HG03025 (cell line): ENCODE data around the gene TMPRSS15.
"Not testable (repeated sequence)": the region's sequence is repeated elsewhere in the genome, so short reads cannot be mapped to it uniquely, and the experiment has no call there.

Experiments used
- ATAC-seq: cut with Tn5 transposase; IDR thresholded peaks from one replicate; pipeline ENCODE4 v1.9.1; 2021; ENCODE audit warnings: mild to moderate bottlenecking, moderate library complexity; ENCODE audit not compliant: unreplicated experiment, low FRiP score

Gene TMPRSS15

GRCh38 chr21:18403735-18404450 is at the start of gene TMPRSS15:
Gene TMPRSS15 (minus strand): TSS chr21:18403785. CDS start chr21:18403622, 163 bp downstream.
- no peak for ATAC-seq

DNA sequence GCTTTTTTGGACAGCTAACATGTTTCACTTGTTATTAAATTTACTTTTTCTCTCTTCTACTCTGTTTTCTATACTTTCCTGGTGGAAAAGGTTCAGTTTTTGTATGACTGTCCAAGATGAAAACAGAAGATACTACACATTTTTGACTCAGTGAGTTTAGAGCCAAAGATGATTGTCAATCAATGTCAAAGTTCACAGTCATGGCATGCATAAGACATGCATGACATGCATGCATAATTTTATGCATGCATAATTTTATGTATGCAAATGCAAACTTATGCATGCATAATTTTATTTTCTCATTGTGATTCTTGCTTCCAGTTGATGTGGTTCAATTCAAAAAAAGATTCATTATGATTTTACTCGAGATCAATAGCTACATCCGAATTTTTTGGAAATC is 48.1 kb upstream of the TMPRSS15 start:
- ATAC-seq = no peak

GRCh38 chr21:18449605-18450550 is 46.3 kb upstream of the TMPRSS15 start:
- ATAC-seq = no peak

GRCh38 chr21:18443701-18444100 is 40.1 kb upstream of the TMPRSS15 start:
- no peak for ATAC-seq

- ATAC-seq = no peak
These were observed 39.5 kb upstream of the TMPRSS15 start for GRCh38 chr21:18443085-18443484.

GRCh38 chr21:18430341-18430740 is 26.8 kb upstream of the TMPRSS15 start:
- no peak for ATAC-seq

- ATAC-seq = no peak
These were observed 20.7 kb upstream of the TMPRSS15 start for GRCh38 chr21:18424276-18424675.

GRCh38 chr21:18417141-18417790 is 13.7 kb upstream of the TMPRSS15 start:
- no peak for ATAC-seq

DNA sequence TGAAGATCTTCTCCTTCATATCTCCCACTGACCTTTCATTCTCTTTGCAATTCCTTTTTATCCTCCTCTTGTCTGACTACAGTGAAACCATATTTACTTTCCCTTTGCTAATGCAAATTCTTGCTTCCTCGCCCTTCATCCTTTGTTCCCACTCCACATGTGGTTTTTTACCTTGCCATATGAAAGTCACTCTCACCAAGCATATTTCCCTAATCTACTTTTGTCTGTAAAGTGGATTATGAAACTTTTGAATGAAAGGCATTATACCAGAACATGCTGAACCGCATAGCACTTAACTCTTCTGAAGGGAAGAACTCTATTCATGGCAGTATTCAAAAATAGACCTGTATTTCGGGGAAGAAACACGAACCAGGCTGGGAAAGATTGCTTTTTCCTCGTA is 8.0 kb upstream of the TMPRSS15 start:
- ATAC-seq = no peak

DNA sequence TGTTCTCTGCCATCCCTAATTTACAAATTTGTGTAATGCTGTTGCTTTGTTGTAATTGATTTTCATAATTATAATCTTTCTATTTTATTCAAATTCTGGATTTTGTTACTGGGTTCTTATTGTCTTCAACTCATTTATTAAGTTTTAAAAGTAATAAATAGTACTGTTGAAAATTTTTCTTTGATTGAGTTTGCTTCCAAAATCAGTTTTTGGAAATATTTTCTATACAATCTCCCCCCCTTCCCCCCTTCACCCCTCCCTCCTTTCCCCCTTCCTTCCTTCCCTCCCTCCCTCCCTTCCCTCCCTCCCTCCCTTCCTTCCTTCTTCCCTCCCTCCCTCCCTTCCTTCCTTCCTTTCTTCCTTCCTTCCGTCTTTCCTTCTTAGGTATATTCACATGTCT is 6.0 kb upstream of the TMPRSS15 start:
- ATAC-seq = no peak

DNA sequence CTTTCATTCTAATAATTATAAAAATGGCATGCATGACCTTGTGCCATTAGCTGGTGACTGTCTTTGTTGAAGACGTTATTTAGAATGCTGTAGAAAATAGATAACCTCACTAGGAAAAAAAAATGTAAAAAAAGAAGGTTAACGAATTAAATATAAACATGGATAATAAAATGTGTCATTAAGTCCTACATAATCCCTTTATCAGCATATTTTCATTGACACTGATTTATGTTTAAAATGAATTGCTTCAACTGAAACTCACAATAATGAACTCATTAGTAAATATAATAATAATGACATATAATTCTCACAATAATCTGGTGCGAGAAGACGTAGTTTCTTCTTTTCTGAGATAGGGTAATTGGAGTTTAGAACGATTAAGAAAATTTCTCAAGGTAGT is 4.7 kb downstream of the TMPRSS15 start:
- ATAC-seq = no peak

GRCh38 chr21:18387994-18388393 is 15.6 kb downstream of the TMPRSS15 start:
- ATAC-seq = no peak

- no peak for ATAC-seq
These were observed 18.8 kb downstream of the TMPRSS15 start for GRCh38 chr21:18384771-18385170.

DNA sequence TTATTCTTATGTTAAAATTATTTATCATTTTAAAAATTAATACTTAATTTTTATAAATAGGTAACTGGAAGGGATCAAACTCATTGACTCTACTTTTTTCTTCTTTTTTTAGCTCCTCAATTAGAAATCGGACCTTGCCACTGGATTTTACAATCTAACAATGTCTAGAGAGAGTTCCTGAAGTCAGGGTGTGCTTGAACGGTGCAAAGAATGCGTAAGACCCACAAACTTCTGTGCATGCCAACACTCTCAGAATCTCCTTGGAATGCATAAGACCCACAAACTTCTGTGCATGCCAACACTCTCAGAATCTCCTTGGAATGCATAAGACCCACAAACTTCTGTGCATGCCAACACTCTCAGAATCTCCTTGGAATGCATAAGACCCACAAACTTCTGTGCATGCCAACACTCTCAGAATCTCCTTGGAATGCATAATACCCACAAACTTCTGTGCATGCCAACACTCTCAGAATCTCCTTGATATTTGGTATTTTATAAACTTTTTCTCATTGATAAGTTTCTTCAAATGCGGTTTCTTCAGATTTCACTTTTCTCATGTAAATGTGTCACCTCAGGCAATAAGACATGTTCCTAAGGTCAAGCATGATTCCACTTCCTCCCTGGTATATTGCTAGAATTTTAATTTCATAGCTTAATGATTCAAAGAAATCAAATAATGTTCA is 20.5 kb downstream of the TMPRSS15 start:
- ATAC-seq = not testable (repeated sequence)

DNA sequence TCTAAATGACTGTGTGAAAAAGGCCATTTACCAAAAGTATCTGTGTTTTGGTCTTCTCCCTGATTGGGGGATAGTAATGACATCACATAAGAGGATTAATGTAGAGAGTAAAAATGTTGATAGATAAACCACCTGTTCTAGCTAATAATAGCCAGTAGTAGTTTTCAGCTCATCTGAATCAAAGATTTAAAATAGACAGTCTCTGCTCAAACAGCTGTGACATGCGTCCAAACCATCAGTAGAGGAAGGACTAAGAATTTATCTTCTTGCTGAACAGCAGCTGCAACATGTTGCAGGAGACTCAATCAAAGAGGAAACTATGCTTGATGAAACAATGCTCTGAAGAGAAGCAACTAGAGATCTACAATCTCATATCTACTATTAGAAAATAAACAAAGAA is 21.4 kb downstream of the TMPRSS15 start:
- ATAC-seq = no peak

DNA sequence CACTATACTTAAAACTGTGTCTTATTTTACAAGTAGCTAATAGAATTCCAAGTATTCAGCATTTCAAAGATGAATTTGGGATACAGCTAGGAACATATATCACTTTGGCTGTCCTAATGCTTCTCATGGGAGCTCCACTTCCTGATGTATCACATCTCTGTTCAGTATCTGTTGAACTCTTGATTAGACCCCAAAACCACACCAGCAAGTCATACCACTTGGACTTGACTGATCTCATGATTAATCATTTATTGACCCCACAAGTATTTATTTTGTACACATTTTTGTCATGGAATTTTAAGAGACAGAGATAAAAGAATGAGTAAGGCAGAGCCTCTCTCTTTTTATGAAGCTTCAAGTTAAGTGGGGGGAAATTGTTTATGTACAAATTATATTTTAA is 30.0 kb downstream of the TMPRSS15 start:
- no peak for ATAC-seq

- no peak for ATAC-seq
These were observed 33.3 kb downstream of the TMPRSS15 start for GRCh38 chr21:18370301-18370700.

GRCh38 chr21:18369115-18369514 is 34.5 kb downstream of the TMPRSS15 start:
- no peak for ATAC-seq

GRCh38 chr21:18368205-18368604 is 35.4 kb downstream of the TMPRSS15 start:
- no peak for ATAC-seq

DNA sequence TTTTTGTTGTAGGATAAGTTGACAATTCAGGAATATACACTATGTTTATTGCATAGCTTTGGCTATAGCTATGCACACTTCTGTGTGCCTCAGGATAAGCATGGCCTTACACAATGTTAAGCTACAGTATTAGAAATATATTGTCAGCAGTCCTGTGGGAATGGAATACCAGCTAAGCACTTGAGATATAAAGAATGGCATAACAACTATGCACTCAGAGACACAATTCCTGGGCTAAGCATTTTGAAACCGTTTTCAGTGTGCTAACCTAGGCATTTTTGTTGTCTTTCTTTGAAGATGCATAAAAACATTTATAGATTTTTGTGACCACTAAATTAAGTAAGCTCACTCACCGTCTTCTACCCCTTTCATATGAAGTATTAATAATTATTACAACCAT is 46.8 kb downstream of the TMPRSS15 start:
- ATAC-seq = no peak

DNA sequence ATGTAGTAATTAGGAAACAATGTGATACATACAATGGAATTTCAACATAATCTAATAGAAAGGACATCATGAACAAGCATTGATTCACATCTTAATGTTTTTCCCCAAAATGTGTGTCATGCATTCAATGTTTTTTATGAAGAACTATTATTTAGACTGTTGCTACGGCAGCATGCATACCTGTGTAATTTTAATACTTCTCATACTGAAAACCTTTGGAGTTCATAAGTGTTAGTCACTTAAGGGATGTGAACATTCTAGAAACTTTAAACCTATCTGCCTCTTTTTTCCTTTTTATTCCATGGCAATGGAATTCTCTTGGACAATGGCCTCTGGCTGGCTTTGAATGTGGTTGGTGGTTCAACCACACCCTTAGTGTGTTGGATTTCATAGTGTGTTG is 48.6 kb downstream of the TMPRSS15 start:
- no peak for ATAC-seq
